DMS79 treated with DMSO at 0.1 percent for 48 hours (cell line): ENCODE data around the gene COG2.

Experiments used
- DNase-seq: peaks from one replicate; lab custom pipeline; 2025; lab: John Stamatoyannopoulos, UW

Gene COG2

GRCh38 chr1:230701895-230702768 is 59.9 kb downstream of the COG2 start:
- DNase-seq: no peak

- DNase-seq: no peak
Observed at GRCh38 chr1:230702934-230703678, 60.8 kb downstream of the COG2 start.

GRCh38 chr1:230703679-230704385 is 61.6 kb downstream of the COG2 start:
- DNase-seq: no peak

- DNase-seq: no peak
Observed at GRCh38 chr1:230704830-230705229, 62.5 kb downstream of the COG2 start.

- no peak for DNase-seq
Observed at GRCh38 chr1:230705289-230706019, 63.2 kb downstream of the COG2 start.

GRCh38 chr1:230706020-230706699 is 63.9 kb downstream of the COG2 start:
- no peak for DNase-seq

- DNase-seq: no peak
Observed at GRCh38 chr1:230706887-230707731, 64.8 kb downstream of the COG2 start.

GRCh38 chr1:230707732-230708630 is 65.7 kb downstream of the COG2 start:
- DNase-seq: no peak

GRCh38 chr1:230708631-230709580 is 66.6 kb downstream of the COG2 start:
- DNase-seq: no peak

GRCh38 chr1:230709619-230710542 is 67.6 kb downstream of the COG2 start:
- DNase-seq: no peak

GRCh38 chr1:230710543-230710904 is 68.2 kb downstream of the COG2 start:
- no peak for DNase-seq

- DNase-seq: no peak
Observed at GRCh38 chr1:230711245-230711644, 69.0 kb downstream of the COG2 start.

- DNase-seq: no peak
Observed at GRCh38 chr1:230712470-230712942, 70.2 kb downstream of the COG2 start.

GRCh38 chr1:230713138-230713537 is 70.9 kb downstream of the COG2 start:
- no peak for DNase-seq

GRCh38 chr1:230713547-230713914 is 71.2 kb downstream of the COG2 start:
- no peak for DNase-seq

- no peak for DNase-seq
Observed at GRCh38 chr1:230713915-230714764, 71.9 kb downstream of the COG2 start, which contains the start of gene AGT. Gene AGT, minus strand, starts transcription at chr1:230714122. Its CDS starts 3,299 bp downstream, at chr1:230710823.
